ENCODE measurements around the gene FBH1. TPM values are rescaled to one million over a fixed set of nuclear protein-coding genes. Genes with fewer than 3 reads are reported as not detected.
A peak's percentile ranks its signal among the peaks of the same experiment; 100 is the strongest.

The FBH1 gene
- total RNA-seq, 1 donor from 2014 or later, result 37.7 TPM

DNA sequence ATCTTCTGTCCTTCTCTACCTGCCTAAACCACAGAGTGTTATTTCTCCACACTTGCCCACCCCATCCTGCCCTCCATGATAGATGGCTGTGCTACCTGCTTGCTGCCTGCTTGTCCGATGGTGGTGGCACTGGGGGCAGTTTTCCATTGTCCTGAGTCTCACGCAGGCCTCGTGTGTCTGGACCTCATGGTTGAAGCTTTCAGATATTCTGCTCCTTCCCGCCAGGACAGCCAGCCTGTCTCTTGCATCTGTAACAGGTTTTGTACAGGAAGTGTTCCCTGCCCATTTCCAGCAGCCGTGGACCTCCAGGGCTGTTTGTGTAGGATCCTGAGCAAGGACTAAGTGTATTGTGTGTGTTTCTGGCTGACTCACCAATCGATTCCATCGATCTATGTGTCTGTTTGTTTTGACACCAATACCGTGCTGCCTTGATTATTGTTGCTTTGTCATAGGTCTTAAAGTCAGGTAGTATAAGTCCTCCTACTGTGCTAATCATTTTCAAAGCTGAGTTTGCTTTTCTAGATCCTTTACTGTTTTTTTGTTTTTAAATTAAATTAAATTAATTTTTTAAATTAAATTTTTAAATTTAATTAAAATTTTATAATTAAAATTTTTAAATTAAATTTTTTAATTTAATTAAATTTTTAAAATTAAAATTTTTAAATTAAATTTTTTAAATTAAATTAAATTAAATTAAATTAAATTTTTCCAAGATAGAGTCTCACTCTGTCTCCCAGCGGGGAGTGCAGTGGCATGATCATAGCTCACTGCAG, 78.8 kb downstream of the FBH1 start:
- no peak for DNase-seq (ENCODE audit: low spot score)

DNA sequence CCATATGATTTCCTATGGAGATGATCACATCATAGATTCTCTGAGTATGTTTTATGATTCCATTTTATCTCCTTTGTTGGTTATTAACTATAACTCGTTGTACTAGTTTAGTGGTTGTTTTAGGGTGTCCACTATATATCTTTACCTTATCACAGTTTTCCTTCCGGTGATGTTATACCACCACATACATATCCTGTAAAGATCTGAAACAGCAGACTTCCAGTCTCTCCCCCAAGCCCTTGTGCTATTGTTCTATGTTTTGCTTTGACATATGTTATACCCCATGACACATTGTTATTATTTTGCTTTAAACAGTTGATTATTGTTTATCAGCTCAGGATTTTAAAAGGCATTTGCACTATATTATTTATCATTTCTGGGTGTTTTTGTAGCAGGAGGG, 80.0 kb downstream of the FBH1 start:
- Mint-ChIP-seq H3K27me3 (ENCODE audit: insufficient read depth, low read depth) (peaks cover 10% of the 10 kb centered on the region), H3K27ac (no peak overlapping the region), H3K4me1 (peaks cover 6% of the 10 kb centered on the region), H3K9me3 (peaks cover 4% of the 10 kb centered on the region), H3K4me3 (no peak overlapping the region), H3K36me3 (no peaks in the 10 kb centered on the region)
- Histone ChIP-seq H3K4me1 (no peaks in the 10 kb centered on the region), H3K27ac (no peak overlapping the region), H4K20me1 (ENCODE audit: low read depth) (no peaks in the 10 kb centered on the region), H3K27me3 (peaks cover 30% of the 10 kb centered on the region), H2AFZ (replicated peaks) (no peak overlapping the region), H3F3A (ENCODE audit: low read depth) (no peaks in the 10 kb centered on the region), H3K4me3 (no peak overlapping the region), H3K4me2 (no peak overlapping the region), H3K9ac (no peak overlapping the region), H3K36me3 (no peaks in the 10 kb centered on the region), H3K79me2 (ENCODE audit: low read depth) (no peaks in the 10 kb centered on the region), H3K9me3 (ENCODE audit: low read depth) (no peaks in the 10 kb centered on the region)
- TF ChIP-seq, protein P1, sequence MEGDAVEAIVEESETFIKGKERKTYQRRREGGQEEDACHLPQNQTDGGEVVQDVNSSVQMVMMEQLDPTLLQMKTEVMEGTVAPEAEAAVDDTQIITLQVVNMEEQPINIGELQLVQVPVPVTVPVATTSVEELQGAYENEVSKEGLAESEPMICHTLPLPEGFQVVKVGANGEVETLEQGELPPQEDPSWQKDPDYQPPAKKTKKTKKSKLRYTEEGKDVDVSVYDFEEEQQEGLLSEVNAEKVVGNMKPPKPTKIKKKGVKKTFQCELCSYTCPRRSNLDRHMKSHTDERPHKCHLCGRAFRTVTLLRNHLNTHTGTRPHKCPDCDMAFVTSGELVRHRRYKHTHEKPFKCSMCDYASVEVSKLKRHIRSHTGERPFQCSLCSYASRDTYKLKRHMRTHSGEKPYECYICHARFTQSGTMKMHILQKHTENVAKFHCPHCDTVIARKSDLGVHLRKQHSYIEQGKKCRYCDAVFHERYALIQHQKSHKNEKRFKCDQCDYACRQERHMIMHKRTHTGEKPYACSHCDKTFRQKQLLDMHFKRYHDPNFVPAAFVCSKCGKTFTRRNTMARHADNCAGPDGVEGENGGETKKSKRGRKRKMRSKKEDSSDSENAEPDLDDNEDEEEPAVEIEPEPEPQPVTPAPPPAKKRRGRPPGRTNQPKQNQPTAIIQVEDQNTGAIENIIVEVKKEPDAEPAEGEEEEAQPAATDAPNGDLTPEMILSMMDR (IDR thresholded peaks at IDR 0.05), result no peak
- TF ChIP-seq EZH2phosphoT487 (IDR thresholded peaks at IDR 0.05), result no peak
- no peak for TF ChIP-seq EZH2 (IDR thresholded peaks at IDR 0.05)
- DNase-seq (ENCODE audit: low spot score), result no peak

More for the DNA sequence above, 78.8 kb downstream of the FBH1 start:
- Histone ChIP-seq H2AFZ (replicated peaks) (peak overlapping the region; percentile 42), H3K27ac (no peak overlapping the region), H3K9ac (no peak overlapping the region), H3F3A (ENCODE audit: low read depth) (no peaks in the 10 kb centered on the region), H3K36me3 (no peaks in the 10 kb centered on the region), H3K79me2 (ENCODE audit: low read depth) (no peaks in the 10 kb centered on the region), H3K27me3 (peaks cover 18% of the 10 kb centered on the region), H3K4me1 (no peaks in the 10 kb centered on the region), H4K20me1 (ENCODE audit: low read depth) (no peaks in the 10 kb centered on the region), H3K4me3 (no peak overlapping the region), H3K4me2 (no peak overlapping the region), H3K9me3 (ENCODE audit: low read depth) (no peaks in the 10 kb centered on the region)
- TF ChIP-seq EZH2 (IDR thresholded peaks at IDR 0.05) (no peak), EZH2phosphoT487 (IDR thresholded peaks at IDR 0.05) (no peak)
- TF ChIP-seq, protein P1 (IDR thresholded peaks at IDR 0.05), result no peak
- Mint-ChIP-seq H3K27me3 (ENCODE audit: insufficient read depth, low read depth) (peaks cover 10% of the 10 kb centered on the region), H3K27ac (no peak overlapping the region), H3K4me3 (no peak overlapping the region), H3K36me3 (no peaks in the 10 kb centered on the region), H3K9me3 (peaks cover 4% of the 10 kb centered on the region), H3K4me1 (peaks cover 6% of the 10 kb centered on the region)

GRCh38 chr10:5970527-5970926, 80.5 kb downstream of the FBH1 start:
- H3K9ac ChIP-seq, result no peak overlapping the region
- H3K4me3 Mint-ChIP-seq, result no peak overlapping the region
- no peak for DNase-seq (ENCODE audit: low spot score)
- no peak overlapping the region for H3K27ac ChIP-seq
- no peak overlapping the region for H3K27ac Mint-ChIP-seq
- no peaks in the 10 kb centered on the region for H3K4me1 ChIP-seq
- H3K27me3 ChIP-seq, result peaks cover 34% of the 10 kb centered on the region
- no peaks in the 10 kb centered on the region for H3K9me3 ChIP-seq (ENCODE audit: low read depth)
- H4K20me1 ChIP-seq (ENCODE audit: low read depth), result no peaks in the 10 kb centered on the region
- H3K4me1 Mint-ChIP-seq, result peaks cover 6% of the 10 kb centered on the region
- TF ChIP-seq EZH2phosphoT487 (IDR thresholded peaks at IDR 0.05), result no peak
- TF ChIP-seq EZH2 (IDR thresholded peaks at IDR 0.05), result no peak
- TF ChIP-seq, protein P1 (IDR thresholded peaks at IDR 0.05), result no peak
- no peak overlapping the region for H2AFZ ChIP-seq (replicated peaks)
- no peak overlapping the region for H3K4me2 ChIP-seq
- H3K4me3 ChIP-seq, result no peak overlapping the region
- H3K27me3 Mint-ChIP-seq (ENCODE audit: insufficient read depth, low read depth), result peaks cover 14% of the 10 kb centered on the region
- H3K36me3 ChIP-seq, result no peaks in the 10 kb centered on the region
- no peaks in the 10 kb centered on the region for H3K79me2 ChIP-seq (ENCODE audit: low read depth)
- H3K9me3 Mint-ChIP-seq, result peaks cover 4% of the 10 kb centered on the region
- H3F3A ChIP-seq (ENCODE audit: low read depth), result no peaks in the 10 kb centered on the region
- no peaks in the 10 kb centered on the region for H3K36me3 Mint-ChIP-seq

Measured in neural progenitor cell (in vitro differentiated cells).